ENCODE data around the gene INVS.

DNA sequence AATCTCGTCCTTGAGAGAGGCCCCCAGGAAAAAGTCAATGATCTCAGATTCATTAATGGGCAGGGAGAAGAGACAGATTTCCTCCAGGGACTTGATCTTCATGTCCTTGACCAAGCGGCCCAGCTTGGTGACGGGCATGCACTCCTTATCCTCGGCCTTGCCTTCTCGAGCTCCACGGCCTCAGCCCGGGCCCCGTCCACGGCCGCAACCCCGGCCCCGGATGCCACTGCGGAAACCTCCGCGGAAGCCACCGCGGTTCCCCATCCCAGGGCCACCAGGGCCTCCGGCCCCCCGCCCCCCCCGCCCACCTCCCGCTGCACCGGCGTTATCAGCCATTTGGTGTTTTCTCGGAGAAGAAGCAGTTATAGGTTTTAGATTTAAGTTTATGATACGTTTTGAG, 18.3 kb downstream of the INVS start:
- TF ChIP-seq, protein P1, sequence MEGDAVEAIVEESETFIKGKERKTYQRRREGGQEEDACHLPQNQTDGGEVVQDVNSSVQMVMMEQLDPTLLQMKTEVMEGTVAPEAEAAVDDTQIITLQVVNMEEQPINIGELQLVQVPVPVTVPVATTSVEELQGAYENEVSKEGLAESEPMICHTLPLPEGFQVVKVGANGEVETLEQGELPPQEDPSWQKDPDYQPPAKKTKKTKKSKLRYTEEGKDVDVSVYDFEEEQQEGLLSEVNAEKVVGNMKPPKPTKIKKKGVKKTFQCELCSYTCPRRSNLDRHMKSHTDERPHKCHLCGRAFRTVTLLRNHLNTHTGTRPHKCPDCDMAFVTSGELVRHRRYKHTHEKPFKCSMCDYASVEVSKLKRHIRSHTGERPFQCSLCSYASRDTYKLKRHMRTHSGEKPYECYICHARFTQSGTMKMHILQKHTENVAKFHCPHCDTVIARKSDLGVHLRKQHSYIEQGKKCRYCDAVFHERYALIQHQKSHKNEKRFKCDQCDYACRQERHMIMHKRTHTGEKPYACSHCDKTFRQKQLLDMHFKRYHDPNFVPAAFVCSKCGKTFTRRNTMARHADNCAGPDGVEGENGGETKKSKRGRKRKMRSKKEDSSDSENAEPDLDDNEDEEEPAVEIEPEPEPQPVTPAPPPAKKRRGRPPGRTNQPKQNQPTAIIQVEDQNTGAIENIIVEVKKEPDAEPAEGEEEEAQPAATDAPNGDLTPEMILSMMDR (IDR thresholded peaks at IDR 0.05) = no peak
- TF ChIP-seq POLR2A (IDR thresholded peaks at IDR 0.05) (no peak), POLR2AphosphoS5 (IDR thresholded peaks at IDR 0.05) (no peak)

All from prostate gland (tissue), 2 donors.